NCI-H2196 (cell line): ENCODE data around the gene NKTR.
"Not testable (repeated sequence)": the region's sequence is repeated elsewhere in the genome, so short reads cannot be mapped to it uniquely, and the experiment has no call there.

Source experiments
- DNase-seq: peaks from one replicate; lab custom pipeline; 2025; ENCODE audit not compliant: unreplicated experiment; lab: John Stamatoyannopoulos, UW

The NKTR gene

DNA sequence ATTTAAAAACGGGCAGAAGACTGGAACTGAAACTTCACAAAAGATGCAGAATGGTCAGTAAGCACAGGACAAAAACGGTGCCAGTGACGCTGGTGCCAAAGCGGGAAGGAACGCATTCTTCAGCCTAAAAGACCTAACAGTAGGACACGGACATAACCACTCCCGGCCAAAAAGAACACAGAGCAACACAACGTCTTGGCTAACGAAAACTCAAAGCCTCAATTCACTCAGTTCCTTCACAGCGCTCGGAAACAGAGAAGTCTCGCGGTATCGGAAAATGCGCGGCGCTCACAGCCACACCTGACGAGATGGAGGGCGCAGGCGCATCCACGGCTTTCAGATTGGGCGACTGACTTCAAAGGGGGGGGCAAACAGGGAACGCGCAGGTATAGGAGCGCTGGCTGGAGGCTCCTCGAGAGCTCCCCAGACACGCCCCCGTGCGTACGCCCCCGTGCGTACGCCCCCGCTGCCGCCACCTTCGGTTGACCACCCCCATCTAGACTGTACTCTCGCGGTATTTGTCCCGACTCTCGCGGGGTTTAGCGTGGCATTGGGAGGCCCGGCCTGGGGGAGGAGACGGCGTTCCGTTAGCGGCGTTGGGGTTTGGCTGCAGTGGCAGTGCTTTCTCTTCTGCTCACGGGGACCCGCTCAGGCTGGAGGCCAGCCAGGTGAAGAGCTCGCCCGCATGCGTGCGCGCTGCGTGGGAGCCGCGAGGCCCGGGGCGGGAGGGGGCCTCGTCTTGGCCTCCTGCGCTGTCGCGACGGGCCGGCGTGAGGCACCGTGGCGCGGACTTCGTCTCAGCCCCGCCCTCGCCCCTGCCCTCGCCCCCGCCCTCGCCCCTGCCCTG is at the start of gene NKTR:
TSS of gene NKTR (plus strand) at position 576 of the 847 bp plus-strand sequence. CDS start 321 bp downstream, outside the sequence.
- DNase-seq, result peak; percentile 95

DNA sequence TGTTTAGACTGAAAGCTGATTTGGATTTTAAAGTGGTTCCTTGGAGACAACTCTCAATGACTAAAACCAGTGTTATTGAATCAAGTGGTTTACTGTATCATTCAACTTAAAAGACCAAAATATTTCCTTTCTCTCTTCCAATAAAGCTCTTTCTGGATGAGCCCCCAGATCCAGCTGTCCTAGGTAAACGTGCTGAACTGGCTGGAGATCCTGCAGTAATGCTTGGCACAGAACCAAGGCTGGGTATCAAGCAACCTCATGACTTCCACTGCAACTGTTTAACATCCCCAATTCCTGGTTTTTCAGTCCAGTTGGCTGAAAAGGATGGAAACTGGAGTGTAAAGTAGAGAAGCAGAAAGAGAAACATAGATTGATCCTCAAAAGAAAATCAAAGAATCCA is 47.7 kb upstream of the NKTR start:
- DNase-seq, result no peak

DNA sequence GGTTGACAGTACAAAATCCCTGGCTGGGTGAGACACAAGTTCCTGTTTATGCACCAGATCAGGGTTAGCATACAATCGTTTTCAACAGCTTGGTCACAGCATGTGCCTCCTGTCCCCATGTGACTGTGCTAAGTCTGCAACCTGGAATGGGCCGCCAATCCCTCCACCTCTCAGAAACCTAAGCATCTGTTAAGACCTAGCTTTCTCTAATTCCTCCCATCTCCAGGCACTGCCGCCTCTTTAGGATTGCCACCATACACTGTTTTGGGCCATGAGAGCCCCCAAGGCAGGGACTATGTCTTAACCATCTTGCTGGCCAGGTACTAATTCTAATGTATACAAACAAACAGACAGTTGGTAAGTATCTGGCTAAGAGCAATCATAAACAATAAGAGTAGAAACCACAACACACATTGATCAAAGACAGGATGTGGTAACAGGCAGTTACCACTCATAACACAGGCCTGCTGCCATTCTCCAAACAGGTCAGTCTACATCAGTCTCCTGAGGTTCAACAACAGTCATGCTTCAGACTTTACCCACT is 44.3 kb upstream of the NKTR start:
- no peak for DNase-seq

DNA sequence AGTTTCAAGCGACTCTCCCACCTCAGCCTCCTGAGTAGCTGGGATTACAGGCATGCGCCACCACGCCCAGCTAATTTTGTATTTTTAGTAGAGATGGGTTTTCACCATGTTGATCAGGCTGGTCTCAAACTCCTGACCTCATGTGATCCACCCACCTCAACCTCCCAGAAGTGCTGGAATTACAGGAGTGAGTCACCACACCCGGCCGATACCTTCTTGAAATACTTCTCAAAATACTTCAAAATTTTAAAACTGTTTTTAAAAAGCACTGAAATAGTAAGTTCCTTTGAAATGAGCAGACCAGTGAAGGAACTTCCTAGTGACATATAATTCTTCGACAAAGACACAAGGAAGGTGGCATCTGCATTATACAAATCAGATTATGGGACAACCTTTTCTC is 43.7 kb upstream of the NKTR start:
- not testable (repeated sequence) for DNase-seq

DNA sequence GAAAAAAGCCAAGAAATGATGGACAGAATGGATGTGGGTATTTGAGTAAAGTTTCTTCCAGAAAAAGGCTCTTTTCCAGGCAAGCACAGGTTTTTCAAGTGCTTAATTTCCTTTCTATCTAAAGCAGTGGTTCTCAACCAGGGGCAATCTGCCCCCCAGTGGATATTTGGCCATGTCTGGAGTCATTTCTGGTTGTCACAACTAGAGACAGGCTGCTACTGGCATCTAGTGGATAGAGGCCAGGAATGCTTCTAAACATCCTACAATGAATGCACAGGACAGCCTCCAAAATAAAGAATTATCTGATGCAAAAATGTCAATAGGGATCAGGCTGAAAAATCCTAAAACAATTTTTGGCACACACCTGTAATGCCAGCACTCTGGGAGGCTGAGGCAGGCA is 42.6 kb upstream of the NKTR start:
- DNase-seq, result peak; percentile 3

DNA sequence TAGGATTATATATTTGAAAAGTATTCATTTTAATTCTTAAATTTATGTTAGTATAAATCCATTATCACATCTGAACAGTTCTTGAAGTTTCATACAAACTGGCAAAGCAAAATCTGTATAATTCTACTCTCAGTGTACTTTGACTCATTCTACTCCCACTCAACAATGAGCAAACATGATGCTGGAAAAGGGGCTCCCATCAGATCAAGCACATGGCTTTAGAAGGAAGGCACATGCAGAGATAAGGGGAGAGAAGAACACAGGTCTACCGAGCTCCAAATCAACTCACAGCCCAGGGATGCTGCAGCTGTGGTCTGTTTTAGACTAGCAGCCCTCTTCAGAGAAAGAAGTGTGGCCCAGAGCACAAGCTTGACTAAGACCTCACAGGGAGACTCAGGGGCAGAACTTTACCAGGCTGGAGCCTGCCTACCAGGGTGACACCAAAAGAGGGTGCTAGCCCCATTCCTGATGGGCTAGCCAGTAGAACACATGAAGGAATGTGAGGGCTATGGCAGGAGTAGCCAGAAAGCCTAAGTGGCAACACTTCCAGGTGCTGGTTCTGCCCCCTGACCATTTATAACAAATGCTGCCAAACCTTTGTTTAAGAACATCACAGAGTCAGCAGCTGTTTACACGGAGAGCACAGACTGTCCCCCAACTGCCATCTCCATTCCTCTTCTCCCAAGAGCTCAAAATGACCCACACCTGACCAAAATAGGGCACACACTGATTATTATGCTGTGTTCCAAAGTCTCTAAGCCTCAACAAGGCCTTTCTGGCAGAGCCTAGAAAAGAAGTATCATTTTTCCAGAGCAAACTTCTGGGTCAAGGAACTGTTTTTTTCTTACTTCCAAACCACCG is 38.2 kb upstream of the NKTR start:
- DNase-seq, result no peak

DNA sequence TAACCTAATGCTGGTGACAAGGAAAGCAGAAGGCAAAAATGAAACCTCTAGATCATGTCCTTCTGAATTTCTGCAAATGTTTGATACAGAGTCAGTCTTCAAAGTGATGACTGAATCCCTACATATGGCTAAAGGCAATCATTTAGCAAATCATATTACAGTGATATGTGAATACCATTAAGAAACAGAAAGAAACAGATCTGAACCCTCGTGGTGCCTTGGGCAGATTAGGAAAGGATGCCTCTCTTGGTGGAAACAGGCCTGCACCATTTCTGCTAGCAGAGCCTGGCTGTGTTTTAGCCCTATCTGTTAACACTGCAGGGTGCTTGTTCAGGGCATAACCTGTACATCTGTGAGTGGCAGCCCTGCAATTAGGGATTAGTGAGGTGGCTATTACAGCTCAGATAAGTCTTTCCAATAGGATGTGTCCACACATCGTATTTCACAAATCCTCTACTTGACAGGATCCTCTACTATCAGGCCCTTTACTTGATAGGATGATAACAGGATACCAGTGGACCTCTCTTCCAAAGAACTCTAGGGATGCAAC is 30.8 kb upstream of the NKTR start:
- no peak for DNase-seq

DNA sequence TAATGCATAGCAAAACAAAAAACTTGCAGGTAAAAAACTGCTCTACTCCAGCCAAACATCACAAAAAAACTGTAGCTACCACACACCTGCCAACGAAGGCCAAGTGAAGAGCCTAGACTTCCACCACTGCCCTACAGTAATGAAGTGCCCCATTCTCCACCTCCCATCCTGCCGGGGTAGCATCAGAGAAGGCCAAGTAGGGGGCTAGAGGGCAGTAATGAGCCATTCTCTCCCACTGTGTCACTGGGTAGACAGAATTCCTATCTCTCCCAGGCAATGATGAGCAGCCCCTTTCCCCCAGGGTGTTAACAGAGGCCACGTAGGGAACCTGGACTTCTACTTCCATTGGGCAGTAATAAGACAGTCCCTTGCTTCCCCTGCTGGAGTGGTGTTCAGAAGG is 28.2 kb upstream of the NKTR start:
- DNase-seq, result no peak

DNA sequence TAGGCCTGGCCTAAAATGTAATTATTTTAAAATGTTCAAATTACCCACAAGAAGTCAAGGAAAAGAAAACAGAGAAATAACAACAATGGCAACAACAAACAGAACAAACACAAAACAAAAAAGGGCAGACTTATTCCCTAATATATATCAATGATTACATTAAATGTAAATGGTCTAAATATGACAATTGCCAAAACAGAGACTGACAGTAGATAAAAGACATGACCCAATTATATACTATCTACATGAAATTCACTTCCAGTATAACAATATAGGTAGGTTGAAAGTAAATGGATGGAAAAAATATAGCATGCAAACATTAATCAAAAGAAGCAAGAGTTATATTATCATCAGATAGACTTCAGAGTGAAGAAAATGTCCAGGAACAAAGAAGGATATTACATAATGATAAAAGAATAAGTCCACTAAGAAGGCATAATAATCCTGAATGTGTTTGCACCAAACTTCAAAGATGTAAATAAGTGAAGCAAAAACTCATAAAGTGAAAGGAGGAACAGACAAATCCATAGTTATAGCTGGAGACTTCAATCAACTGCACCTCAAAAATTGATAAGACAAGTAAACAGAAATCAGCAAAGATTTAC is 25.2 kb upstream of the NKTR start:
- no peak for DNase-seq

DNA sequence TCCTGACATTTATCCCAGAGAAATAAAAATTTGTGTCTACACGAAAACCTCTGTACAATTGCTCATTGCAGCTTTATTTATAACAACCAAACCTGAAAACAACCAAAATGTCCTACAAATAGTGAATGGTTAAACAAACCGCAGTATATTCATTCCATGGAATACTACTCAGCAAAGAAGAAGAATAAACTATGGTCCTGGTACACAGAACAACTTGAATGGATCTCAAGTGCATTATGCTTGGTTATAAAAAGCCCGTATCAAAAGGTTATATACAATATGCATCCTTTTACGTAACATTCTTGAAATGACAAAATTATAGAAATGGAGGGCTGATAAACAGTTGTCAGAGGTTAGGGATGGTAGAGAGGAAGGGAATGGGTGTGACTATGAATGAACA is 22.4 kb upstream of the NKTR start:
- no peak for DNase-seq

DNA sequence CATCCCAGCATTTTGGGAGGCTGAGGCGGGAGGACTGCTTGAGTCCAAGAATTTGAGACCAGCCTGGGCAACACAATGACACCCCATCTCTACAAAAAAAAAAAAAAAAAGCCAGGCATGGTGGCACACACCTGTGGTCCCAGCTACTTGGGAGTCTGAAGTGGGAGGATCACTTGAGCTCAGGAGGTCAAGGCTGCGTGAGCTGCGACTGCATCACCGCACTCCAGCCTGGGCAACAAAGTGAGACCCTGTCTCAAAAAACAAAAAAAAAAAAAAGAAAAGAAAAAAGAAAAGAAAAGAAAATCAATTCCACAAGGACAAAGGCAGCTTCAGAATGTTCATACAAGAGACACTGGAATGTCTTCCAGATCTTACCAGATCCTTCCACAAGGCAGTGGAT is 21.1 kb upstream of the NKTR start:
- DNase-seq, result not testable (repeated sequence)

DNA sequence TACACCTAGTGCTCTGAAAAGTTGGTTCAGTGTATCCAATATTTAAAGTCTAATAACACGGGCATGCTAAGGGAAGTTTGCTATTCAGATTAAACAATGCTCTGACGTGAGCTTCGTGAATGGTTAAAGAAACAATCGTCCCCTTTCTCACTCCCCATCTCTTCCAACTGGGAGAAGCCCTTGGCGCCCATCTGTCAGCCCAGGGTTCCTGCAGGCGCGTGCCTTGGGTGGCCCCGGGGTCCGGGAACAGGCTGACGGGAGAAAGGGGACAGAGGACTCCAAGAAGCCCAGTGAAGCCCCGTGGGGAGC is 19.1 kb upstream of the NKTR start:
- no peak for DNase-seq

DNA sequence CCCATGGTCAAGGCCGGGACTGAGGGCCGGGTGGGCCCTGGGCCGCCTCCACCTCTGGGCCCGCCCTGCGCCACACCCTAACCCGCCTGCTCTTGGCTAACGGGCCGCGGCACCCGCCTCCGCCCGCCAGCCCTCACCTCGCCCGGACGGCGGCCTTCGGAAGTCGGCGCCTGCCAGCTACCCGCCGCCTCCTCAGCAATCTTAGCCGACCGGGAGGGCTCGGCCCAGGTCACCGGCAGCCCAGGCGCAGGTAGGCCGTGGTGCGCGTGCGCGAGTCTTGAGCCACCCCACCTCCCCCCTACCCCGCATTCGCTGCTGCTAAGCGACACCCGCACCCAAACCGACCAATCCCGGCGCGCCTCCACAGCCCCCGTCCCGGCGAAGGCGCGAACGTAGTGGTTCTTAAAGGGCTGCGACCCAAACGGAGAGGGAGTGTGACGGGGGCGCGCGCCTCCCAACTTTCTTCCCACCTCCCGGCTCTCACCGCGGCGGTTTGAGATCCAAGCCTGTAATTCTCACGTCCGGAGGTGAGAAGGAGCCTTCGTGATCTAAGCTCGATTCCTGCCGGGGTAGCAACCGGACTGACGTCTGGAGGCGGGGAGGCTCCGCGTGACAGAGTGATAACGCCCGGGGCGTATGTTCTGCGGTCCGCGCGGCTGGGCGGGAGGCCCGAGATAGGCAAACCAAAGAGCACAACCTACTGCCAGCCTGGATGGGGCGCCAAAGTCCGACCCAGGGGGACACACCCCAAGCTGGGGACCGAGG is 18.6 kb upstream of the NKTR start, which contains the start of gene SEC22C:
TSS of gene SEC22C (minus strand) at position 259 of the 765 bp plus-strand sequence. CDS start 12,921 bp downstream, outside the sequence.
- peak; percentile 83 for DNase-seq

DNA sequence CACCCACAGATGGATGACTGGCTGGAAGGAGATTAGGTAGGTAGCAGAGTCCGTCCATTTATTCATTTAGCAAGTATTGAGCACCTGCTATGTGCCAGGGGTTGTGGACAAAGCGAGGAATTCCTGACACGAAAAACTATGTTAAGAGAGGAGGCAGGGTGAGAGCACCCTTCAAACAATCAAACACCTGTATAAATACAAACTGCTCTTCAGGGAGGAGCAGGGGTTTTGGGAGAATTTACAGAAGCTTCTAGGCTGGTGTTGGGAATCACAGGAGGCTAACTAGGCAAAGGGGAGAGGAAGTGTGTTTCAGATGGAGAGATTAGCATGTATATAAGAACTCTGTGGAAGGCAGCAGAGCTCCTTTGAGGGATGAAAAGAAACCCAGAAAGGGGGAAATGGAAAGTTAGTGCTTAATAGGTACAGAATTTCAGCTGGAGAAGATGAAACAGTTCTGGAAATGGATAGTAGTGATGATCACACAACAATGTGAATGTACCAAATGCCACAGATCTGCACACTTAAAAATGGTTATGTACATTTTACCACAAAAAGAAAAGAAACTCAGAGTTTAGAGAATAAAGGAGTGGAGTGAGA is 17.9 kb upstream of the NKTR start:
- DNase-seq, result no peak

DNA sequence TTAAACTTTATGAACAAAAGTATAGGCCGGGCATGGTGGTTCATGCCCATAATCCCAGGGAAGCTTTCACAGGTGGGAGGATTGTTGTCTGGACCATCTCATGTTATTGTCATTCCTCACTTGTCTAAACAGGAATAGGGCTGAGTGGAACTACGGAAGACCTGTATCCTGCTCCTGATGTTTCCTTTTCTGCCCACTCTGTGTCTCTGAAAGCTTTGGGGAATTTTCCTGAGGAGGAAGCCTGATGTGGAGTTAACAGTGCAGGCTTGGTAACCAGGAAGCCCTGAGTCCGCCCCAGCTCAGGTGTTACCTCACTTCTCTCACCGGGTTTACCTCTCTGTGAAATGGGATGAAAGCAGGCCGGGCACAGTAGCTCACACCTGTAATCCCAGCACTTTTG is 11.9 kb upstream of the NKTR start:
- DNase-seq, result no peak

DNA sequence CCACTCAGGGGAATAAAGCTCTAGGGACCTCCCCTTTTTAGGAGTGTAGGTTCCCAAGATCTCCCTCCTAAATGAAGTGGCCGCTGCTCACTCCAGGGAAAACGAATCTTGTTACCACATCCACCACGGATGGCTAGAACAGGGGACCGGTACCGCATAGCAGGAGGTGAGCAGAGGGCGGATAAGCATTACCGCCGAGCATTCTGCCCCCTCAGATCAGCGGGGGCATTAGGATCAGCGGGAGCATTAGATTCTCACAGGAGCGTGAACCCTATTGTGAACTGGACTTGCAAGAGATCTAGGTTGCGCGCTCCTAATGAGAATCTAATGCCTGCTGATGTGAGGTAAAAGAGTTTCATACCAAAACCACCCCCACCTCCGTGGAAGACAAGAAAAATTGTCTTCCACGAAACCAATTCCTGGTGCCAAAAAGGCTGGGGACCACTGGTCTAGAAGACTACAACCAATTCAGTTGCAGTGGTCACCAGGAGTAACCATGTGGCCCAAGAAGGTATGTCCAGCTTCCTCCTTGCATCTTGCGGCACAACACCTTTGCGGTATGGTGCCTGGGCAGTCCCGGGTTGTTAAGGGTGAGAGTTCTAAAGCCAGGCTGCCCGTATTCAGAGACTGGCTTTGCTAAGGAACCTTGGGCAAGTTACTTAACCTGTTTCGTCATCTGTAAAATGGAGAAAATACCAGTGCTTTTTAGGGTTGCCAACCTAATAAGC is 10.9 kb upstream of the NKTR start:
- no peak for DNase-seq

DNA sequence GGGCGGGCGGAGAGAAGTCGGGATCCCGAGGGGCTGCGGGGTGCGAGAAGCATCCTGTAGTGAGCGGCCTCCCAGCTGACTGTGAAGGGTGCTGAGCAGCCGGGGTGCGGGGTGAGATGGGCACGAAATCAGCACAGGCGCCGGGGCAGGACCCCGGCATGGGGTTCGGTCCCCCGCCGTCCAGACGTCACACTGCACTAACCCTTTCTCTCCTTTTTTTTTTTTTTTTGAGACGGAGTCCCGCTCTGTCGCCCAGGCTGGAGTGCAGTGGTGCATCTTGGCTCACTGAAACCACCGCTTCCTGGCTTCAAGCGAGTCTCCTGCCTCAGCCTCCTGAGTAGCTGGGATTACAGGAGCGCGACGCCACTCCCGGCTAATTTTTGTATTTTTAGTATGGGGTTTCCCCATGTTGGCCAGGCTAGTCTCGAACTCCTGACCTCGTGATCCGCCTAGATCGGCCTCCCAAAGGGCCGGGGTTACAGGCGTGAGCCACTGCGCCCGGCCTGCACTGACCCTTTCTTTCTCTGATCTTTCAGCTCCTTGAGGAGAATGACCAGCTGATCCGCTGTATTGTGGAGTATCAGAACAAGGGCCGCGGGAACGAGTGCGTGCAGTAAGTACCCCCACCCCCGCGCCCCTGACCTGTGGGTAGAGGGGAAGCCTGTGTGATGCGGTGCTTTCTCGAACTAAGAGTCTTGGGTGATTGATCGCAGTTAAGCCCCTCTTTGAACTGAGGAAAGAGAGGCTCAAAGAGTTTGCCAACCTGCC is 9.3 kb upstream of the NKTR start:
- DNase-seq, result no peak

DNA sequence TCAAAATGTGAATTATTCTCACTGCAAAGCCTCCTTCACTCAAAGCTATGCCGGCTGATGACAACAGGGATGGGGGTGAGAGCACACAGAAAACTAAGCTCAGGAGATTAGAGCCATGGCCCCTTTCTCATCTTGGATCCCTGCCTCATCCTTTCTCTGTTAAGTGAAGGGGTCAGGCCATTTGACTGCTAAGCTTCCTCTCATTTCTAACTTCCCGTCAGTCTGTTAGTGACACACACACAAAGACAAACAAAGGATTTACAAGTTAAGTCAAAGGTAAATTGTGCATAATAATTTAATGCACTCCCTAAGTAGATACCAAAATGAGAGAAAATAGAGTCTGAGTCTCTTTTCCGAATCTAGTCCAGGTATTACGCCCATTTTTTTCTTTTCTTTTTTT is 8.7 kb upstream of the NKTR start:
- no peak for DNase-seq

DNA sequence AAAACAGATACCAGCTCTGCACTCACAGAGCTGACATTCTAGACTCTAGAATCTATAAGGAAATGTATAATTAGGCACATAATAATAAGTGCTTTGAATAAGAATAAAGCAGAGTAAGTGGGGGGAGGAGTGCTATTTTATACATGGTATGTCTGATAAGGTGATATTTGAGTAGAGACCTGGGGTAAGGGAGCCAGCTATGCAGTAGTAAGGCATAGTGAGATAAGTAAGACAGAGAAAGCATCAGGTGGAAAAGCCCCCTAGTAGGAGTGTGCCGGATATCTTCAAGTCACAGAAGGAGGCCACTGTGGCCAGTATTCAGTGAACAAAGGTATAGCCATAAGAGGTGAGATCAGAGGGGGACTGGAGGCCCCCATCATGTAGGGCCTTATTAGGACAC is 6.9 kb upstream of the NKTR start:
- no peak for DNase-seq
